Adrenal gland (tissue), 12 donors: ENCODE measurements around the gene HAUS3. TPM values are rescaled to one million over a fixed set of nuclear protein-coding genes. Genes with fewer than 3 reads are reported as not detected.

ENCODE experiments used
- DNase-seq, 7 donors: peaks; one replicate each; pipeline ENCODE4 v3.0.0-alpha.2; 2019 to 2020
- H3K27ac ChIP-seq, 5 donors: fragments of 200-600 bp; sonication (generic) in 4 of 5; 1 replicate in 3 of 5; 2 replicates in 2 of 5; pipeline versions ENCODE4 v1.5.1 to v1.8.0; 2016 to 2020; ENCODE audit warnings: mild to moderate bottlenecking in 1 of 5
- H3K27me3 ChIP-seq: fragments of 200-600 bp; 2 replicates; pipeline ENCODE4 v1.8.0; 2021
- H3K36me3 ChIP-seq, 2 donors: fragments of 200-600 bp; replicated peaks in 1 of 2; 1 replicate in 1 of 2; 2 replicates in 1 of 2; pipeline versions ENCODE4 v1.5.1 to v1.8.0; 2018 to 2022
- H3K4me1 ChIP-seq, 2 donors: fragments of 200-600 bp; replicated peaks in 1 of 2; 1 replicate in 1 of 2; 2 replicates in 1 of 2; pipeline versions ENCODE4 v1.5.1 to v1.8.0; 2018 to 2021
- H3K4me3 ChIP-seq, 4 donors: fragments of 200-600 bp; sonication (generic) in 3 of 4; one replicate each; pipeline ENCODE4 v1.5.1; 2016 to 2018
- H3K9me3 ChIP-seq, 3 donors: fragments of 200-600 bp; sonication (generic) in 1 of 3; replicated peaks in 1 of 3; 1 replicate in 2 of 3; 2 replicates in 1 of 3; pipeline versions ENCODE4 v1.5.1 to v1.8.0; 2016 to 2021
- POLR2A ChIP-seq, 2 donors: fragments of 450-650 bp; IDR thresholded peaks; one replicate each; pipeline ENCODE4 v1.6.1; 2017; ENCODE audit warnings: antibody characterized with exemption in 2 of 2, mild to moderate bottlenecking in 2 of 2, moderate library complexity in 1 of 2
- WGBS, 4 donors: extraction: QIAGEN DNeasy Blood & Tissue Kit in 2 of 4; methylation state at CpG; one replicate each; pipeline versions ENCODE4 v1.1.5 to v1.1.7; 2013 to 2017; 5-methylcytosine and 5-hydroxymethylcytosine counted together
- intact Hi-C, 2 donors: fragments of 100-400 bp; cut with DNase I; formaldehyde crosslinking; loops; one replicate each; pipeline versions ENCODE4 v1.14.1 to v1.15.0; 2022 to 2023
- polyA plus RNA-seq, 3 donors: library from polyadenylated mRNA; stranded (reverse); fragments of 200-250 nt in 2 of 3; fragments of 350-450 nt in 1 of 3; fragmentation: Illumina TruSeq in 1 of 3; extraction: RNeasy Lipid Tissue Mini Kit (QIAGEN cat#74804) in 1 of 3; gene quantifications; one replicate each; pipeline ENCODE4 v1.2.3, GENCODE V29; 2013 to 2014
- total RNA-seq, 9 donors: library from RNA; depleted of rRNA in 4 of 9; stranded (reverse); fragments of >200 nt in 4 of 9; fragments of 120-200 nt in 1 of 9; fragmentation: NEBNext Ultra II Directional in 1 of 9; extraction: Animal tissue kit (Norgen Biotek cat#: 25700) in 1 of 9; gene quantifications; one replicate each; pipeline versions ENCODE4 v1.1.0 to v1.2.4, GENCODE V29; 2013 to 2023
- TF ChIP-seq, protein P1 (sequence below), 6 experiments: fragments of 450-650 bp in 4 of 6; fragments of 200-600 bp in 2 of 6; sonication (generic) in 1 of 6; IDR thresholded peaks; 1 replicate in 5 of 6; 2 replicates in 1 of 6; pipeline versions ENCODE4 v1.5.1 to v1.8.0; 2016 to 2021; ENCODE audit warnings: antibody characterized with exemption in 6 of 6, mild to moderate bottlenecking in 2 of 6, moderate library complexity in 1 of 6
- donor health status: healthy with polysubstance abuse.
- donor health status: Bipolar disorder and iron deficiency.
- donor health status: DM: yes; HTN: yes; CAD: no.
- donor health status: DM: no; HTN: no; CAD: no.
- donor health status: DM: no; HTN: no; CAD: no.
- donor health status: DM: yes; HTN: yes; CAD: no.

The HAUS3 gene
- total and polyA plus RNA-seq, 12 donors, result 8.3 to 19.1 (median 13.1) TPM

DNA sequence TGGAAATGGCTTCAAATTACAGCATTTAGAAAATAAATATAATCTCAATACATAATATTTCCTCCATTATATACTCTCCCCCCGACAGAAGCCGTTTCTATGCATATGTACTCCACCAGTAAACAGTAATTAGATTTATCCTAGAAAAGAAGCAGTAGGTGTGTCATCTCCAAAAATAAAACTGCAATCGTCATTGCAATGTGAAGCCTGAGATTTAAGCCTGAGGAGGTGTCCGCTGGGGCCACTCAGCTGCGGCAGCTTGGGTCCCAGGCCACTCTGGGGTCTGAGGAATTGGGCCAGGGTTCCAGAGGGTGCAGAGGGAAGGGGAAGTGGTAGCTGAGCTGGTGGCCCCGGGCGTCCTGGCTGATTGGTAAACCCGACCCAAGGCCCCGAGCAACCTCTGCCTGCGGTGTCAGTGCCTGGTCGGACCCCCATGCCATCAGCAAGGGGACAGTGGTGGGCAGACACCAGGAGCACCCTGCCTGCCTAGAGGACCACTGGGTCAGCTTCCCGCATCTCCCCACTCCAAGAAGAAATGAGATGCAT lies 27.8 kb upstream of the HAUS3 start:
- no peak for TF ChIP-seq POLR2A (IDR thresholded peaks at IDR 0.05)
- TF ChIP-seq, protein P1, sequence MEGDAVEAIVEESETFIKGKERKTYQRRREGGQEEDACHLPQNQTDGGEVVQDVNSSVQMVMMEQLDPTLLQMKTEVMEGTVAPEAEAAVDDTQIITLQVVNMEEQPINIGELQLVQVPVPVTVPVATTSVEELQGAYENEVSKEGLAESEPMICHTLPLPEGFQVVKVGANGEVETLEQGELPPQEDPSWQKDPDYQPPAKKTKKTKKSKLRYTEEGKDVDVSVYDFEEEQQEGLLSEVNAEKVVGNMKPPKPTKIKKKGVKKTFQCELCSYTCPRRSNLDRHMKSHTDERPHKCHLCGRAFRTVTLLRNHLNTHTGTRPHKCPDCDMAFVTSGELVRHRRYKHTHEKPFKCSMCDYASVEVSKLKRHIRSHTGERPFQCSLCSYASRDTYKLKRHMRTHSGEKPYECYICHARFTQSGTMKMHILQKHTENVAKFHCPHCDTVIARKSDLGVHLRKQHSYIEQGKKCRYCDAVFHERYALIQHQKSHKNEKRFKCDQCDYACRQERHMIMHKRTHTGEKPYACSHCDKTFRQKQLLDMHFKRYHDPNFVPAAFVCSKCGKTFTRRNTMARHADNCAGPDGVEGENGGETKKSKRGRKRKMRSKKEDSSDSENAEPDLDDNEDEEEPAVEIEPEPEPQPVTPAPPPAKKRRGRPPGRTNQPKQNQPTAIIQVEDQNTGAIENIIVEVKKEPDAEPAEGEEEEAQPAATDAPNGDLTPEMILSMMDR (IDR thresholded peaks at IDR 0.05), result no peak
- Histone ChIP-seq H3K27ac (no peak overlapping the region), H3K27me3 (no peaks in the 10 kb centered on the region), H3K9me3 (no peaks in the 10 kb centered on the region), H3K36me3 (no peaks in the 10 kb centered on the region), H3K4me1 (peaks cover 11 to 24% of the 10 kb centered on the region in 2 donors), H3K4me3 (no peak overlapping the region)
- peak in 1 of 7 donors; percentile 5 for DNase-seq
- WGBS, 4 donors, result 85 to 87% (median 86%) methylated on average over 7 to 12 of the region's 12 CpGs
- intact Hi-C loops, result loop anchor here in 1 of 2 donors (5.0 kb wide), 1 partner anchor 138 kb away; no protein-coding TSS in a partner anchor

DNA sequence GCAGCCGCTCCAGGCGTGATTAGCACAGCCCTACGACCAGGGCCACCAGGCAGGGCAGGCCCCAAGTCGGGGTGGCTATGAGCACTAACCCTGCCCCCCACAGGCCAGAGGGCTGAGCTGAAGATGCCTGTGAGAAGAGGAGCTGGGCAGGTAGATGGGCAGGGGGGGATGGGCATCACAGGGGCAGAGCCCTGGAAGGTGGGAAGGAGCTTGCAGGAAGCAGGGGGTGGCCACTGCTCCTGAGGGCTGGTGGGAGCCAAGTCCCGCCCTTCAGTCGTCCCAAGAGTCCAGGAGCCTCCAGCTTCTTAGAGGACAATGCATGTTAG lies 27.2 kb upstream of the HAUS3 start:
- DNase-seq, result peak in 1 of 7 donors; percentile 6
- WGBS, 4 donors, result 78 to 94% (median 85%) methylated on average over 2 to 6 of the region's 6 CpGs
- intact Hi-C loops, result loop anchor here in 1 of 2 donors (5.0 kb wide), 1 partner anchor 138 kb away; no protein-coding TSS in a partner anchor

DNA sequence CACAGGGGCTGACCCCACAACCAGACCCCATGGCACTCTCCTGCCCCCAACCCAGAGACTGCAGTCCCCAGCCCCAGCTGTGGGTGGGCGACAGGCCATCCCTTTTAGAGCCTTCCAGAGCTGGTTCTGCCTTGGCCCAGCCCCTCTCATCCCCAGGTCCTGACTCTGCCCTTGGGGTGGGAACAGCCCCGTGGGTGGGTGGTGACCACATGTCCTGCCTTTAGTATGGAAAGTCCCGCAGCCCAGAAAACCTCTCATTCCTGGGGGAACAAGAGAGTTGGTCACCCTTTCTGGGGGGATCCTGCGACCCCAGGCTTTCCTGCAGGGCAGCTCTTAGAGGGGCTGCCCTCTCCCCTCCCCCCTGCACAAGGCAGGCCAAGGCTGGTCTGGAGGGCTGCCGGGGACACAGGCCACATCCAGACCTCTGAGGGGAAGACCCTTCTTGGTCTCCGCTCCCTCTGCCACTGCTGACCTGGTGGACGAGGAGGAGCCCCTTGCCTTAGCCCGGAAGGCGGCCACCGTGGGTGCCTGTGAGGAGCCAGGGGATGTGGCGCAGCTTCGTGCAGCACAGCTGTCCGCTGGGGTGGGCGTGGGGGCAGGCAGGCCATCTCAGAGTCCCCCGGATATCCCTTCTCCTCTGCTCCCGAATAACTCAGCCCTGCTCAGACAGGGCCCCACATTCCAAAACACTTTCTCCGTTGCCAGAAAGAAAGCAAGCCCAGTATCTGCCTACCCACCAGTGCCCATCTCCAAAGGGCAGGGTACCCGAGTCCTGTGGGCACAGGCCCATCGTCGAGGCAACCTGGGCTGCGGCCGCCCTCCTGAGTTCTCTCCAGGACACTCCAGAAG lies 26.7 kb upstream of the HAUS3 start:
- H3K27ac ChIP-seq, result no peak overlapping the region
- TF ChIP-seq, protein P1 (IDR thresholded peaks at IDR 0.05), result no peak
- TF ChIP-seq POLR2A (IDR thresholded peaks at IDR 0.05), result no peak
- no peaks in the 10 kb centered on the region for H3K9me3 ChIP-seq
- 76 to 87% (median 84%) methylated on average over 6 to 22 of the region's 22 CpGs for WGBS, 4 donors
- H3K4me3 ChIP-seq, result no peak overlapping the region
- intact Hi-C loops, result loop anchor here in 1 of 2 donors (5.0 kb wide), 1 partner anchor 139 kb away; no protein-coding TSS in a partner anchor
- H3K36me3 ChIP-seq, result no peaks in the 10 kb centered on the region
- H3K4me1 ChIP-seq, result peaks cover 11 to 27% of the 10 kb centered on the region in 2 donors
- DNase-seq, result no peak
- no peaks in the 10 kb centered on the region for H3K27me3 ChIP-seq

More for the DNA sequence above, 27.2 kb upstream of the HAUS3 start:
- Histone ChIP-seq H3K36me3 (no peaks in the 10 kb centered on the region), H3K4me3 (no peak overlapping the region), H3K27me3 (no peaks in the 10 kb centered on the region), H3K4me1 (peaks cover 11 to 24% of the 10 kb centered on the region in 2 donors), H3K9me3 (no peaks in the 10 kb centered on the region), H3K27ac (no peak overlapping the region)
- TF ChIP-seq, protein P1 (IDR thresholded peaks at IDR 0.05), result no peak

DNA sequence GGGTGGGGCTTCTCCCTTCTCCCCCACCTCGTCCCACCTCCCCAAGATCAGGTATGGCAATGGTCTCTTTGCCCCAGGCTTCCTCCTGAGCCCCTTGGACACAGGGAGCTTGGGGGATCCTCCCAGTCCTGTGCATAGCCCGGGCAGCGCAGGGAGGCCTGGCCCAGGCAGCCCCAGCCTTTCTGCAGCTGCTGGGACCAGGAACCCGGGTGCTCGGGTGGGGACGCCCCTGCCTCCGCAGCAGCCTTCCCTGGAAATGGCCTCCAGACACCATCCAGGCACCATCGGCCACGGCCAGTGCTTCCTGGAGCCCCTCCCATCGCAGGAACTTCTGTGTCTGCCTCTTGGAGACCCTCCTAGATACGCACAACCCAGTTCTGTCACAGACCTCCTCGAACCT lies 25.9 kb upstream of the HAUS3 start:
- Histone ChIP-seq H3K36me3 (no peaks in the 10 kb centered on the region), H3K27me3 (no peaks in the 10 kb centered on the region), H3K4me1 (peaks cover 17 to 34% of the 10 kb centered on the region in 2 donors), H3K4me3 (no peak overlapping the region), H3K27ac (no peak overlapping the region), H3K9me3 (no peaks in the 10 kb centered on the region)
- DNase-seq, result no peak
- 88 to 92% (median 90%) methylated on average over 6 to 12 of the region's 12 CpGs for WGBS, 4 donors
- no peak for TF ChIP-seq POLR2A (IDR thresholded peaks at IDR 0.05)
- TF ChIP-seq, protein P1 (IDR thresholded peaks at IDR 0.05), result no peak
- intact Hi-C loops, result loop anchor here in 1 of 2 donors (5.0 kb wide), 1 partner anchor 139 kb away; no protein-coding TSS in a partner anchor
